ENCODE data around the gene GSTO2. TPM values are rescaled to one million over a fixed set of nuclear protein-coding genes. Genes with fewer than 3 reads are reported as not detected.

Gene GSTO2
- total and polyA plus RNA-seq, 2 of the 13 experiments (the other 11 are each of a cell fraction or from before 2014, with no cell fraction given) = 2.1 to 7.9 TPM

DNA sequence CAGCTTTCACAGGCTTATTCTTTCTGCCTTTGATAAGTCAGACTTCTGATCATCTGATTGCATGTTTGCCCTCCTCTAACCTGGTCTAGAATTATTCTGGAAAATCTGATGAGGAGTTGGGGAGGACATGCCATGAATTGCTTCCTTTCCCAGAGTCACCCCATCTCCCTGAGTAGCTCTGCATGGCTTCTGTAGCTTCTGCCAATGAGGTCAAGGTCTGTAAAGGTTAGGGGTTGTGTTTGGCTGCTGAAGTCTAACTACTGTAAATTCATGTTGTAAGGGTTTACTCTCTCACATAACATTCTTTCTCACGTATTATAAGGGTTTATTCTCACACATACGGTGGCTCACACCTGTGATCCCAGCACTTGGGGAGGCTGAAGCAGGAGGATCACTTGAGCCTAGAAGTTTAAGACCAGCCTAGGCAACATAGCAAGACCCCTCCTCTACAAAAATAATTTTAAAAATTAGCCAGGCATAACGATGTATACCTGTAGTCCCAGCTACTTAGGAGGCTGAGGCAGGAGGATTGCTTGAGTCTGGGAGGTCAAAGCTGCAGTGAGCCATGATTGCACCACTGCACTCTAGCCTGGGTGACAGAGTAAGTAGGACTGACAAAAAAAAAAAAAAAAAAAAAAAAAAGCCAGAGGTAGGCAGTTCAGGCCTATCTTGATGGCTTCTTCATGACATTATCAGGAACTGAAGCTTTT lies 10.7 kb downstream of the GSTO2 start (continued):
- TF ChIP-seq EP300 (IDR thresholded peaks at IDR 0.05; ENCODE audit: low read depth in 2 of 2, low read length in 2 of 2) (peak in 1 of 2 experiments; percentile 39; a peak in 1 of 4 replicates), EP300 (CRISPR knock-in tag; IDR thresholded peaks at IDR 0.05; ENCODE audit: borderline replicate concordance) (no peak), ZBTB26 (CRISPR knock-in tag; IDR thresholded peaks at IDR 0.05; ENCODE audit: borderline replicate concordance) (peak; percentile 88; the same call in 1 of the 2 replicates), LCORL (IDR thresholded peaks at IDR 0.05) (no peak), LCORL (CRISPR knock-in tag; IDR thresholded peaks at IDR 0.05) (no peak; the same call in 1 of the 2 replicates), SOX6 (IDR thresholded peaks at IDR 0.05) (no peak), SOX6 (CRISPR knock-in tag; IDR thresholded peaks at IDR 0.05) (0 out of 2 replicates have a peak, but pooled peaks have one; percentile 18), MAX (IDR thresholded peaks at IDR 0.05) (0 out of 2 replicates have a peak, but pooled peaks have one; percentile 26), ZSCAN22 (CRISPR knock-in tag; IDR thresholded peaks at IDR 0.05) (no peak), XBP1 (CRISPR knock-in tag; IDR thresholded peaks at IDR 0.05) (no peak), NR2F1 (CRISPR knock-in tag; IDR thresholded peaks at IDR 0.05) (peak; percentile 41 to 63; a peak in 2 of 4 replicates), HOXA3 (CRISPR knock-in tag; IDR thresholded peaks at IDR 0.05) (peak; percentile 22; the same call in 1 of the 2 replicates), RNF219 (CRISPR knock-in tag; IDR thresholded peaks at IDR 0.05) (no peak), ZNF740 (CRISPR knock-in tag; IDR thresholded peaks at IDR 0.05) (no peak)
- TF ChIP-seq, protein P1, sequence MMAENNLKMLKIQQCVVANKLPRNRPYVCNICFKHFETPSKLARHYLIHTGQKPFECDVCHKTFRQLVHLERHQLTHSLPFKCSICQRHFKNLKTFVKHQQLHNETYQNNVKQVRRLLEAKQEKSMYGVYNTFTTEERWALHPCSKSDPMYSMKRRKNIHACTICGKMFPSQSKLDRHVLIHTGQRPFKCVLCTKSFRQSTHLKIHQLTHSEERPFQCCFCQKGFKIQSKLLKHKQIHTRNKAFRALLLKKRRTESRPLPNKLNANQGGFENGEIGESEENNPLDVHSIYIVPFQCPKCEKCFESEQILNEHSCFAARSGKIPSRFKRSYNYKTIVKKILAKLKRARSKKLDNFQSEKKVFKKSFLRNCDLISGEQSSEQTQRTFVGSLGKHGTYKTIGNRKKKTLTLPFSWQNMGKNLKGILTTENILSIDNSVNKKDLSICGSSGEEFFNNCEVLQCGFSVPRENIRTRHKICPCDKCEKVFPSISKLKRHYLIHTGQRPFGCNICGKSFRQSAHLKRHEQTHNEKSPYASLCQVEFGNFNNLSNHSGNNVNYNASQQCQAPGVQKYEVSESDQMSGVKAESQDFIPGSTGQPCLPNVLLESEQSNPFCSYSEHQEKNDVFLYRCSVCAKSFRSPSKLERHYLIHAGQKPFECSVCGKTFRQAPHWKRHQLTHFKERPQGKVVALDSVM (CRISPR knock-in tag; IDR thresholded peaks at IDR 0.05) = peak; percentile 93
- TF ChIP-seq, protein P2, sequence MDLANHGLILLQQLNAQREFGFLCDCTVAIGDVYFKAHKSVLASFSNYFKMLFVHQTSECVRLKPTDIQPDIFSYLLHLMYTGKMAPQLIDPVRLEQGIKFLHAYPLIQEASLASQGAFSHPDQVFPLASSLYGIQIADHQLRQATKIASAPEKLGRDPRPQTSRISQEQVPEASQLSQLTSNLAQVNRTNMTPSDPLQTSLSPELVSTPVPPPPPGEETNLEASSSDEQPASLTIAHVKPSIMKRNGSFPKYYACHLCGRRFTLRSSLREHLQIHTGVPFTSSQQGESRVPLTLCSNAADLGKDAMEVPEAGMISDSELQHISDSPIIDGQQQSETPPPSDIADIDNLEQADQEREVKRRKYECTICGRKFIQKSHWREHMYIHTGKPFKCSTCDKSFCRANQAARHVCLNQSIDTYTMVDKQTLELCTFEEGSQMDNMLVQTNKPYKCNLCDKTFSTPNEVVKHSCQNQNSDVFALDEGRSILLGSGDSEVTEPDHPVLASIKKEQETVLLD (CRISPR knock-in tag; IDR thresholded peaks at IDR 0.05; ENCODE audit: low read depth) = no peak
- TF ChIP-seq, protein P3, sequence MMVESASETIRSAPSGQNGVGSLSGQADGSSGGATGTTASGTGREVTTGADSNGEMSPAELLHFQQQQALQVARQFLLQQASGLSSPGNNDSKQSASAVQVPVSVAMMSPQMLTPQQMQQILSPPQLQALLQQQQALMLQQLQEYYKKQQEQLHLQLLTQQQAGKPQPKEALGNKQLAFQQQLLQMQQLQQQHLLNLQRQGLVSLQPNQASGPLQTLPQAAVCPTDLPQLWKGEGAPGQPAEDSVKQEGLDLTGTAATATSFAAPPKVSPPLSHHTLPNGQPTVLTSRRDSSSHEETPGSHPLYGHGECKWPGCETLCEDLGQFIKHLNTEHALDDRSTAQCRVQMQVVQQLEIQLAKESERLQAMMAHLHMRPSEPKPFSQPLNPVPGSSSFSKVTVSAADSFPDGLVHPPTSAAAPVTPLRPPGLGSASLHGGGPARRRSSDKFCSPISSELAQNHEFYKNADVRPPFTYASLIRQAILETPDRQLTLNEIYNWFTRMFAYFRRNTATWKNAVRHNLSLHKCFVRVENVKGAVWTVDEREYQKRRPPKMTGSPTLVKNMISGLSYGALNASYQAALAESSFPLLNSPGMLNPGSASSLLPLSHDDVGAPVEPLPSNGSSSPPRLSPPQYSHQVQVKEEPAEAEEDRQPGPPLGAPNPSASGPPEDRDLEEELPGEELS (CRISPR knock-in tag; IDR thresholded peaks at IDR 0.05) = peak; percentile 48; the same call in 1 of the 2 replicates

All from HepG2 (cell line).